Fibroblast of lung (primary cell): ENCODE results near the gene ANKRD26. TPM values are rescaled to one million over a fixed set of nuclear protein-coding genes. Genes with fewer than 3 reads are reported as not detected.

Experiments
- DNase-seq, 2 donors: peaks; one replicate each; pipeline versions ENCODE4 v3.0.0 to v3.0.0-alpha.2; 2010; ENCODE audit warnings: low read depth in 2 of 2
- H2AFZ ChIP-seq: 2 replicates; pipeline ENCODE4 v1.5.1; 2012; ENCODE audit warnings: low read length, control low read depth, inconsistent platforms
- H3K27ac ChIP-seq: 2 replicates; pipeline ENCODE4 v1.5.1; 2011; ENCODE audit warnings: low read length, control low read depth; ENCODE audit not compliant: insufficient read depth
- H3K27me3 ChIP-seq: 2 replicates; pipeline ENCODE4 v1.5.1; 2011; ENCODE audit warnings: mild to moderate bottlenecking, low read length; ENCODE audit not compliant: control insufficient read depth, insufficient read depth
- H3K36me3 ChIP-seq: 2 replicates; pipeline ENCODE4 v1.5.1; 2011; ENCODE audit warnings: low read length; ENCODE audit not compliant: control insufficient read depth, insufficient read depth
- H3K4me1 ChIP-seq: 2 replicates; pipeline ENCODE4 v1.5.1; 2011; ENCODE audit warnings: low read length; ENCODE audit not compliant: control insufficient read depth, insufficient read depth; ENCODE audit errors: extremely low read depth
- H3K4me2 ChIP-seq: 2 replicates; pipeline ENCODE4 v1.5.1; 2011; ENCODE audit warnings: low read length, control low read depth; ENCODE audit not compliant: insufficient read depth; ENCODE audit errors: extremely low read depth
- H3K4me3 ChIP-seq, 4 experiments: fragments of 200-600 bp in 1 of 4; sonication (generic) in 1 of 4; replicated peaks in 1 of 4; 2 replicates each; pipeline ENCODE4 v1.5.1; 2011 to 2016; ENCODE audit warnings: low read length in 4 of 4, low read depth in 3 of 4, mild to moderate bottlenecking in 3 of 4, control low read depth in 2 of 4, inconsistent platforms in 1 of 4, mixed read lengths in 1 of 4; ENCODE audit not compliant: insufficient read depth in 1 of 4; ENCODE audit errors: control extremely low read depth in 1 of 4
- H3K79me2 ChIP-seq: 2 replicates; pipeline ENCODE4 v1.5.1; 2012; ENCODE audit warnings: mild to moderate bottlenecking, low read length, inconsistent platforms; ENCODE audit not compliant: control insufficient read depth, insufficient read depth
- H3K9ac ChIP-seq: 2 replicates; pipeline ENCODE4 v1.5.1; 2011; ENCODE audit warnings: mild to moderate bottlenecking, low read length, control low read depth; ENCODE audit not compliant: insufficient read depth
- H3K9me3 ChIP-seq: 2 replicates; pipeline ENCODE4 v1.5.1; 2012; ENCODE audit warnings: low read depth, low read length; ENCODE audit not compliant: control insufficient read depth, insufficient read depth
- H4K20me1 ChIP-seq: 2 replicates; pipeline ENCODE4 v1.5.1; 2011; ENCODE audit warnings: low read length; ENCODE audit not compliant: control insufficient read depth, insufficient read depth; ENCODE audit errors: extremely low read depth
- CTCF ChIP-seq, 2 donors: IDR thresholded peaks in 1 of 2; conservative IDR thresholded peaks in 1 of 2; 1 replicate in 1 of 2; 2 replicates in 1 of 2; pipeline ENCODE4 v1.5.1; 2011 to 2012; ENCODE audit warnings: low read length in 2 of 2, control low read depth in 1 of 2, inconsistent platforms in 1 of 2, low read depth in 1 of 2, mild to moderate bottlenecking in 1 of 2
- EZH2 ChIP-seq: IDR thresholded peaks from 2 replicates; pipeline ENCODE4 v1.5.1; 2012; ENCODE audit warnings: low read length, control low read depth, mild to moderate bottlenecking; ENCODE audit errors: missing control alignments
- polyA plus RNA-seq, 2 donors: library from polyadenylated mRNA; depleted of rRNA in 1 of 2; stranded (reverse) in 1 of 2; unstranded in 1 of 2; fragments of >200 nt; gene quantifications; 2 replicates each; pipeline ENCODE4 v1.2.1, GENCODE V29; 2011 to 2012; ENCODE audit warnings: missing spikeins in 1 of 2
- total RNA-seq: library from RNA; depleted of rRNA; stranded (reverse); fragments of >200 nt; gene quantifications from 2 replicates; pipeline ENCODE4 v1.2.1, GENCODE V29; 2014

Gene ANKRD26
- total and polyA plus RNA-seq, 2 donors (not counting 1 experiment from before 2014, with no cell fraction given) = 1.9 to 11.7 TPM

- H3K9ac ChIP-seq = no peak overlapping the region
- no peaks in the 10 kb centered on the region for H3K79me2 ChIP-seq
- no peak for TF ChIP-seq CTCF (conservative IDR thresholded peaks at IDR 0.05 in 1 of 2, IDR thresholded peaks at IDR 0.05 in 1 of 2; ENCODE audit: low read depth in 1 of 2, low read length in 2 of 2)
- no peaks in the 10 kb centered on the region for H3K9me3 ChIP-seq
- no peak overlapping the region for H3K4me3 ChIP-seq
- H3K36me3 ChIP-seq = no peaks in the 10 kb centered on the region
- H3K27me3 ChIP-seq = no peaks in the 10 kb centered on the region
- no peak overlapping the region for H3K27ac ChIP-seq
- no peaks in the 10 kb centered on the region for H4K20me1 ChIP-seq
- no peak for DNase-seq
- H3K4me2 ChIP-seq = no peak overlapping the region
- H2AFZ ChIP-seq = no peak overlapping the region
- H3K4me1 ChIP-seq = no peaks in the 10 kb centered on the region
Observed at GRCh38 chr10:26970667-26971066, 129.6 kb downstream of the ANKRD26 start.

DNA sequence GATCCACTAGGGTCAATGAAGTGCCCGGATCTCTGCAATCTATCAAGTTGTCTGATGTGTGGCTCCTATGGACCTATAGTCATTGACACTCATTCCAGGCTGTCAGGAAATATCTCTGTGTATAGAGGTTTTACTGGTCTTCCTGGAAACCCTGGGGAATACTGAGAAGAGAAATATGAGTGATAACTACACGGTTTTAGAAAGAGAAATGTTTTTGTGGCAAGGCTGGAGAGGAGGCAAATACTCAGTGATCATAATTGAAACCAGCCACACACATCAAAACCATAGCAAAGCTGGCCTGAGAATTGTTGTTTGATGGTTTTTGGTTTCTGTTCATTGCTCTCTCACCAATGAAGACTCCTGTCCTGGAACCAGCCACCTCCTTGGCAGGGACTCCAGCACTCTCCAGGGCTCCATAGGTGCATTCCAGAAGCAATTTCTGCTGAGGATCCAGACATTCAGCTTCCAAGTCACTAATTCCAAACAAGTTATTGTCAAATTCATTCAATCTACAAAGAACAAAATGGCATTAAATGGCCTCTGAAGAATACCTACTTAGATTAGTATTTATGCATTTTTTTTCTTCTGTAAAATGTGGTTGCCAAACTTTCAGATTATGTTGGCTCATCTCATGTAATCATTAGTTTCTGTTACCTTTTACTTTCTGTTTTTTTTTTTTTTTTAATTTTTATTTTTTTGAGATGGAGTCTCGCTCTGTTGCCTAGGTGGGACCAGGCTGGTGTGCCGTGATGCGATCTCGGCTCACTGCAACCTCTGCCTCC lies 131.0 kb downstream of the ANKRD26 start:
- no peaks in the 10 kb centered on the region for H3K9me3 ChIP-seq
- H3K36me3 ChIP-seq = no peaks in the 10 kb centered on the region
- H4K20me1 ChIP-seq = no peaks in the 10 kb centered on the region
- no peak overlapping the region for H3K27ac ChIP-seq
- H3K4me1 ChIP-seq = no peaks in the 10 kb centered on the region
- no peak overlapping the region for H3K9ac ChIP-seq
- no peak overlapping the region for H2AFZ ChIP-seq
- no peaks in the 10 kb centered on the region for H3K27me3 ChIP-seq
- no peak for DNase-seq
- H3K4me2 ChIP-seq = no peak overlapping the region
- H3K4me3 ChIP-seq = no peak overlapping the region
- no peaks in the 10 kb centered on the region for H3K79me2 ChIP-seq
- TF ChIP-seq CTCF (conservative IDR thresholded peaks at IDR 0.05 in 1 of 2, IDR thresholded peaks at IDR 0.05 in 1 of 2; ENCODE audit: low read depth in 1 of 2, low read length in 2 of 2) = no peak
- TF ChIP-seq EZH2 = no peak

GRCh38 chr10:26962835-26963234 lies 137.5 kb downstream of the ANKRD26 start:
- TF ChIP-seq EZH2 (no peak), CTCF (conservative IDR thresholded peaks at IDR 0.05 in 1 of 2, IDR thresholded peaks at IDR 0.05 in 1 of 2; ENCODE audit: low read depth in 1 of 2, low read length in 2 of 2) (no peak)
- Histone ChIP-seq H4K20me1 (no peaks in the 10 kb centered on the region), H3K36me3 (no peaks in the 10 kb centered on the region), H3K27ac (no peak overlapping the region), H3K9ac (no peak overlapping the region), H3K4me1 (no peaks in the 10 kb centered on the region), H3K4me3 (no peak overlapping the region), H3K9me3 (no peaks in the 10 kb centered on the region), H3K4me2 (no peak overlapping the region), H2AFZ (no peak overlapping the region), H3K79me2 (no peaks in the 10 kb centered on the region), H3K27me3 (no peaks in the 10 kb centered on the region)
- DNase-seq = no peak
